Gastrocnemius medialis (tissue), 4 donors: Measurements from ENCODE around the gene ADAM12. TPM values are rescaled to one million over a fixed set of nuclear protein-coding genes. Genes with fewer than 3 reads are reported as not detected.

ENCODE experiments used
- ATAC-seq, 2 donors: fragments of 150-250 bp; one replicate each; pipeline ENCODE4 v1.9.1; 2016
- DNase-seq, 2 donors: peaks; one replicate each; pipeline ENCODE4 v3.0.0-alpha.2; 2019
- H3K27ac ChIP-seq, 4 donors: fragments of 200-600 bp; sonication (generic); 1 replicate in 1 of 4; 2 replicates in 3 of 4; pipeline ENCODE4 v1.5.1; 2016 to 2018; ENCODE audit warnings: mild to moderate bottlenecking in 2 of 4, moderate library complexity in 1 of 4
- H3K27me3 ChIP-seq, 3 donors: fragments of 200-600 bp; sonication (generic) in 2 of 3; 1 replicate in 1 of 3; 2 replicates in 2 of 3; pipeline versions ENCODE4 v1.5.1 to v1.6.0; 2016 to 2019; ENCODE audit warnings: mild to moderate bottlenecking in 1 of 3, moderate library complexity in 1 of 3
- H3K36me3 ChIP-seq, 2 donors: fragments of 200-600 bp; sonication (generic) in 1 of 2; one replicate each; pipeline ENCODE4 v1.5.1; 2017 to 2018
- H3K4me1 ChIP-seq, 2 donors: fragments of 200-600 bp; sonication (generic) in 1 of 2; one replicate each; pipeline ENCODE4 v1.5.1; 2016 to 2017; ENCODE audit warnings: mild to moderate bottlenecking in 2 of 2
- H3K4me3 ChIP-seq, 4 donors: fragments of 200-600 bp; sonication (generic) in 3 of 4; 1 replicate in 1 of 4; 2 replicates in 3 of 4; pipeline ENCODE4 v1.5.1; 2016 to 2019; ENCODE audit warnings: mild to moderate bottlenecking in 2 of 4
- H3K9me3 ChIP-seq, 3 donors: fragments of 200-600 bp; sonication (generic) in 2 of 3; 1 replicate in 1 of 3; 2 replicates in 2 of 3; pipeline ENCODE4 v1.5.1; 2016 to 2019
- POLR2A ChIP-seq, 2 donors: fragments of 450-650 bp; IDR thresholded peaks; one replicate each; pipeline ENCODE4 v1.6.1; 2017; ENCODE audit warnings: antibody characterized with exemption in 2 of 2, mild to moderate bottlenecking in 2 of 2, moderate library complexity in 2 of 2
- in situ Hi-C, 4 donors: fragments of 200-750 bp; cut with MboI; loops; one replicate each; pipeline versions ENCODE4 v1.15.0 to v1.8.0; 2017; ENCODE audit warnings: low sequenced_read_pairs in 4 of 4
- intact Hi-C: fragments of 100-400 bp; cut with DNase I; formaldehyde crosslinking; loops from one replicate; pipeline ENCODE4 v1.15.1; 2023; ENCODE audit warnings: low total_unique reads
- total RNA-seq, 4 donors: library from RNA; depleted of rRNA; stranded (reverse); fragments of >200 nt; gene quantifications; one replicate each; pipeline versions ENCODE4 v1.1.0 to v1.2.3, GENCODE V29; 2016
- TF ChIP-seq, protein P1 (sequence below), 5 experiments: fragments of 450-650 bp in 3 of 5; fragments of 200-600 bp in 2 of 5; sonication (generic) in 2 of 5; IDR thresholded peaks in 4 of 5; conservative IDR thresholded peaks in 1 of 5; 1 replicate in 4 of 5; 2 replicates in 1 of 5; pipeline ENCODE4 v1.5.1; 2016 to 2019; ENCODE audit warnings: antibody characterized with exemption in 5 of 5, mild to moderate bottlenecking in 3 of 5, moderate library complexity in 3 of 5

Gene ADAM12
- total RNA-seq, 4 donors from 2014 or later = 0.10 TPM; not detected in 3

DNA sequence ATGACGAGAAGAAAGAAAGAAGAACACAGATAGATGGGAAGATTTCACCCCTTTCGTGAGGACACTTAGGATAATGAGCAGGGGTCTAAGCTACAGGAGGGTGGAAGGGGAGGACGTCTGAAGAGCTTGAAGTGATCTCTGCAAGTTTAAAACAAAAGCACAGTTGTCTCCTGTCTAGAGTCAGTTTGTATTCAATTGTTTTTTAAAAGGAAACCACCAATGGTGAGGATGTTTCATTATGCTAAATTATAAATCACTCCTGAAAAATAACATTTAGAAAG lies 85.9 kb downstream of the ADAM12 start:
- ATAC-seq = no peak

DNA sequence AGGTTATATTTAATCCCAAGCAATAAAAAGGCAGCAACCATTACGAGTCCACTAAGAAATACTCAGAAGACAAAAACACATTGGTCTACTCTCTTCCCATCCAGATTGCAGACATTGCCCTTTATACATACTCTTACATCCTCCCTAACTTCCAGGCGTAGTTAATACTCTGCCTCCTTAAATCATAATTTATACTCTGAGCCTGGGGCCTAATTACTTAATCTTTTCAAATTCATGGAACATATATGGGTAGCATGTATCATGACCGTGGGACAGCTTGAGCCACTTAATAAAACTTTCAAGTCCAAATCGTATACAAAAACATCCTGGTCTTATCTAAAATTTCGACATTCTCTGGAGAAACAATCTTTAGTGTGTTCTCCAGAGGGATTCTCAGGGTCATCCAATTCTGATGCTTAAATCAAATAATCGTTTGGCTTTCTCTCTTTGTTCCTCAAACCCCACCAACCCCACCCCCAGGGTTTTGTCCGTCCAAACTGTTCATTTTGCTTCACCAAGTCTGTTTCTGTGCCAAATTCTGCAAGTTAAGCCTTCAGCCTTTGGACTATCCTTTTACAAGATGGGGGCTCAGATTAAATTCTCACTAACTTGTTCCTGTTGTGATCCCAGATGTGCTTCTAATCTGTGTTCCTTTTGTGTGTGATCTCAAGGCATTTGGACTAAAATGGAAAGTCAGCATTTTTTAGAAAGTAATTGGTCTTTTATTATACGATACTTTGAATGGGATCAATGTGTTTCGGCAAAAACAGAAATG lies 86.4 kb downstream of the ADAM12 start:
- Histone ChIP-seq H3K27ac (no peak overlapping the region), H3K36me3 (no peaks in the 10 kb centered on the region), H3K9me3 (no peaks in the 10 kb centered on the region), H3K4me1 (no peaks in the 10 kb centered on the region), H3K27me3 (no peaks in the 10 kb centered on the region), H3K4me3 (no peak overlapping the region)
- DNase-seq (no peak), ATAC-seq (no peak)
- TF ChIP-seq, protein P1, sequence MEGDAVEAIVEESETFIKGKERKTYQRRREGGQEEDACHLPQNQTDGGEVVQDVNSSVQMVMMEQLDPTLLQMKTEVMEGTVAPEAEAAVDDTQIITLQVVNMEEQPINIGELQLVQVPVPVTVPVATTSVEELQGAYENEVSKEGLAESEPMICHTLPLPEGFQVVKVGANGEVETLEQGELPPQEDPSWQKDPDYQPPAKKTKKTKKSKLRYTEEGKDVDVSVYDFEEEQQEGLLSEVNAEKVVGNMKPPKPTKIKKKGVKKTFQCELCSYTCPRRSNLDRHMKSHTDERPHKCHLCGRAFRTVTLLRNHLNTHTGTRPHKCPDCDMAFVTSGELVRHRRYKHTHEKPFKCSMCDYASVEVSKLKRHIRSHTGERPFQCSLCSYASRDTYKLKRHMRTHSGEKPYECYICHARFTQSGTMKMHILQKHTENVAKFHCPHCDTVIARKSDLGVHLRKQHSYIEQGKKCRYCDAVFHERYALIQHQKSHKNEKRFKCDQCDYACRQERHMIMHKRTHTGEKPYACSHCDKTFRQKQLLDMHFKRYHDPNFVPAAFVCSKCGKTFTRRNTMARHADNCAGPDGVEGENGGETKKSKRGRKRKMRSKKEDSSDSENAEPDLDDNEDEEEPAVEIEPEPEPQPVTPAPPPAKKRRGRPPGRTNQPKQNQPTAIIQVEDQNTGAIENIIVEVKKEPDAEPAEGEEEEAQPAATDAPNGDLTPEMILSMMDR (IDR thresholded peaks at IDR 0.05 in 4 of 5, conservative IDR thresholded peaks at IDR 0.05 in 1 of 5) = no peak
- in situ Hi-C loops = no loop called here
- intact Hi-C loops = no loop called here

More for the DNA sequence above, 85.9 kb downstream of the ADAM12 start:
- intact Hi-C loops (no loop called here), in situ Hi-C loops (no loop called here)
- Histone ChIP-seq H3K4me3 (no peak overlapping the region), H3K27me3 (no peaks in the 10 kb centered on the region), H3K4me1 (no peaks in the 10 kb centered on the region), H3K36me3 (no peaks in the 10 kb centered on the region), H3K27ac (no peak overlapping the region), H3K9me3 (no peaks in the 10 kb centered on the region)
- TF ChIP-seq, protein P1 (IDR thresholded peaks at IDR 0.05 in 4 of 5, conservative IDR thresholded peaks at IDR 0.05 in 1 of 5) = no peak
- TF ChIP-seq POLR2A (IDR thresholded peaks at IDR 0.05) = no peak
- DNase-seq = no peak

DNA sequence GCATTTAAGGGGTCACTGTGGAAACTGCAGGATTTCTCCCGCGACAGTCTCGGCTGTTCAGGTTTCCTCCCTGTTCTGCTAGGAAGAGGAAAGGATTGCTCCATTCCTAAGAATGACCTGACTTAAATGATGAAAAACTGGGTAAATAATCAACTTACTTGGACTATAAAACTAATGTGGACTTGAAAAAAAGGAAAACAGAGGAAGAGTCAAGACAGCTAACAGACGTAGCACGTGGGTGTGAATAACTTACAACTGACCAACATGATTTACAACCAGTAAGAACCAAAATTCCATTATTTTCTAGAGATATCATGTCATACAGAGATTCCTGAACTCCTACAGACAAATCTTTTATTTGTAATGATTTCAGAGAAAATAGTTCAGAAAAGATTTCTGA lies 93.8 kb downstream of the ADAM12 start:
- H3K4me1 ChIP-seq = no peaks in the 10 kb centered on the region
- no peak for TF ChIP-seq POLR2A (IDR thresholded peaks at IDR 0.05)
- TF ChIP-seq, protein P1 (IDR thresholded peaks at IDR 0.05 in 4 of 5, conservative IDR thresholded peaks at IDR 0.05 in 1 of 5) = no peak

DNA sequence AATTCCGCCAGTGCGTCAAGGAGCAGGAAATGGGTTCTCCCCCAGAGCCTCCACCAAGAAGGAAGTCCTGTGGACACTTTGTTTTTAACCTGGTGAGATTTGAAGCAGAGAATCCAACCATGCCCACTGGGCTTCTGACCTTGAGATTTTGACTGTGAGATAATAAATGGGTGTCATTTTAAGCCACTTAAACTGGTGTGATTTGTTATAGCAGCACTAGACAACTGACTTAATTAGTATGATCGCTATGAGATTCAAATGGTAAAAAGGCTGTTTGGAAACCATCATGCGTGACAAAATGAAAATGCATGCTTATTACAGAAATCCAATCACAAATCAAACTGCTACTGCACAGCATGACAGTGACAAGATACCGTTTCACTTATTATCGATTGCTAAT lies 98.0 kb downstream of the ADAM12 start:
- no peak overlapping the region for H3K27ac ChIP-seq
- no peak for DNase-seq
- no peaks in the 10 kb centered on the region for H3K27me3 ChIP-seq
- H3K9me3 ChIP-seq = no peaks in the 10 kb centered on the region
- TF ChIP-seq, protein P1 (IDR thresholded peaks at IDR 0.05 in 4 of 5, conservative IDR thresholded peaks at IDR 0.05 in 1 of 5) = no peak
- no peak for TF ChIP-seq POLR2A (IDR thresholded peaks at IDR 0.05)
- ATAC-seq = no peak
- no peaks in the 10 kb centered on the region for H3K36me3 ChIP-seq
- intact Hi-C loops (no loop called here), in situ Hi-C loops (no loop called here)
- no peak overlapping the region for H3K4me3 ChIP-seq
- no peaks in the 10 kb centered on the region for H3K4me1 ChIP-seq

More for the DNA sequence above, 93.8 kb downstream of the ADAM12 start:
- no peaks in the 10 kb centered on the region for H3K36me3 ChIP-seq
- intact Hi-C loops (no loop called here), in situ Hi-C loops (no loop called here)
- H3K4me3 ChIP-seq = no peak overlapping the region
- H3K9me3 ChIP-seq = no peaks in the 10 kb centered on the region
- ATAC-seq = no peak
- H3K27ac ChIP-seq = no peak overlapping the region
- no peaks in the 10 kb centered on the region for H3K27me3 ChIP-seq
- DNase-seq = no peak
